C4-2B (cell line): ENCODE data around the gene RAP1GAP.

Experiments used
- H3K27ac ChIP-seq: fragments of 450-650 bp; 2 replicates; pipeline ENCODE4 v1.5.1; 2017
- CTCF ChIP-seq: fragments of 450-650 bp; conservative IDR thresholded peaks from 2 replicates; pipeline ENCODE4 v1.5.1; 2017; ENCODE audit warnings: mild to moderate bottlenecking
- ZFX ChIP-seq: fragments of 450-650 bp; IDR thresholded peaks from 2 replicates; pipeline ENCODE4 v1.6.1; 2017

RAP1GAP gene

GRCh38 chr1:21594935-21595897 is 73.9 kb downstream of the RAP1GAP start:
- TF ChIP-seq CTCF (no peak; the same call in 1 of the 2 replicates), ZFX (no peak)
- no peak overlapping the region for H3K27ac ChIP-seq

GRCh38 chr1:21594501-21594900 is 74.7 kb downstream of the RAP1GAP start:
- TF ChIP-seq CTCF (no peak), ZFX (no peak)

GRCh38 chr1:21593231-21593630 is 75.9 kb downstream of the RAP1GAP start:
- H3K27ac ChIP-seq = no peak overlapping the region
- no peak for TF ChIP-seq CTCF
- TF ChIP-seq ZFX = no peak

More at GRCh38 chr1:21594501-21594900, 74.7 kb downstream of the RAP1GAP start:
- no peak overlapping the region for H3K27ac ChIP-seq

- TF ChIP-seq ZFX = no peak
- TF ChIP-seq CTCF = no peak
- no peak overlapping the region for H3K27ac ChIP-seq
These were observed 76.9 kb downstream of the RAP1GAP start for GRCh38 chr1:21592086-21592865.

- TF ChIP-seq ZFX (no peak), CTCF (no peak)
- no peak overlapping the region for H3K27ac ChIP-seq
These were observed 78.2 kb downstream of the RAP1GAP start for GRCh38 chr1:21590934-21591333.

- H3K27ac ChIP-seq = no peak overlapping the region
- TF ChIP-seq ZFX (no peak), CTCF (no peak)
These were observed 78.9 kb downstream of the RAP1GAP start for GRCh38 chr1:21590126-21590880.
